T-helper 17 cell (primary cell): ENCODE data around the gene SHISAL1. TPM values are rescaled to one million over a fixed set of nuclear protein-coding genes. Genes with fewer than 3 reads are reported as not detected.

Source experiments
- ATAC-seq: fragments of 150-1000 bp; cut with Tn5 transposase; 2 replicates; pipeline ENCODE4 v1.10.0; 2021; ENCODE audit warnings: mild to moderate bottlenecking, moderate library complexity
- DNase-seq, 3 donors: peaks; one replicate each; pipeline versions ENCODE4 v3.0.0 to v3.0.0-alpha.2; 2020 to 2021
- H3K9me3 ChIP-seq: one replicate; pipeline ENCODE4 v1.7.0; 2013; ENCODE audit warnings: low read length, mild to moderate bottlenecking; ENCODE audit not compliant: control insufficient read depth, poor library complexity, severe bottlenecking
- H3K27ac Mint-ChIP-seq: one replicate; pipeline ENCODE4 v1.8.0; 2022; ENCODE audit warnings: mild to moderate bottlenecking, moderate library complexity, mixed read lengths
- H3K27me3 Mint-ChIP-seq: one replicate; pipeline ENCODE4 v1.8.0; 2022; ENCODE audit warnings: mixed read lengths
- H3K36me3 Mint-ChIP-seq: one replicate; pipeline ENCODE4 v1.8.0; 2022; ENCODE audit warnings: low read depth, mixed read lengths
- H3K4me1 Mint-ChIP-seq: one replicate; pipeline ENCODE4 v1.8.0; 2022; ENCODE audit warnings: mild to moderate bottlenecking, mixed read lengths
- H3K4me3 Mint-ChIP-seq: one replicate; pipeline ENCODE4 v1.8.0; 2022; ENCODE audit warnings: mild to moderate bottlenecking, moderate library complexity, mixed read lengths
- total RNA-seq, 4 donors: library from RNA in 2 of 4; stranded (reverse) in 2 of 4; gene quantifications; one replicate each; pipeline ENCODE4 v1.2.3 and lab custom pipeline; 2022 to 2026

SHISAL1 gene
- total RNA-seq, 2 donors from 2014 or later, result not detected

- no peaks in the 10 kb centered on the region for H3K9me3 ChIP-seq
- Mint-ChIP-seq H3K4me1 (no peaks in the 10 kb centered on the region), H3K4me3 (no peak overlapping the region), H3K27me3 (peaks cover 4% of the 10 kb centered on the region), H3K27ac (no peak overlapping the region), H3K36me3 (no peaks in the 10 kb centered on the region)
- ATAC-seq (no peak), DNase-seq (no peak)
Observed at GRCh38 chr22:44338177-44338810, 25.5 kb upstream of the SHISAL1 start.

GRCh38 chr22:44337678-44338004 is 24.9 kb upstream of the SHISAL1 start:
- Mint-ChIP-seq H3K36me3 (no peaks in the 10 kb centered on the region), H3K27ac (no peak overlapping the region), H3K4me3 (no peak overlapping the region), H3K27me3 (peaks cover 4% of the 10 kb centered on the region), H3K4me1 (no peaks in the 10 kb centered on the region)
- H3K9me3 ChIP-seq, result no peaks in the 10 kb centered on the region
- no peak for DNase-seq
- ATAC-seq, result no peak

- H3K9me3 ChIP-seq, result no peaks in the 10 kb centered on the region
- no peak overlapping the region for H3K27ac Mint-ChIP-seq
- peaks cover 7% of the 10 kb centered on the region for H3K27me3 Mint-ChIP-seq
- DNase-seq (no peak), ATAC-seq (no peak)
- H3K4me3 Mint-ChIP-seq, result no peak overlapping the region
- H3K36me3 Mint-ChIP-seq, result peaks cover under 1% of the 10 kb centered on the region
- H3K4me1 Mint-ChIP-seq, result peaks cover 1% of the 10 kb centered on the region
Observed at GRCh38 chr22:44336962-44337677, 24.4 kb upstream of the SHISAL1 start.

GRCh38 chr22:44335903-44336803 is 23.4 kb upstream of the SHISAL1 start:
- H3K4me1 Mint-ChIP-seq, result peaks cover 4% of the 10 kb centered on the region
- H3K27me3 Mint-ChIP-seq, result peaks cover 10% of the 10 kb centered on the region
- DNase-seq (no peak), ATAC-seq (no peak)
- H3K36me3 Mint-ChIP-seq, result peaks cover 3% of the 10 kb centered on the region
- no peak overlapping the region for H3K27ac Mint-ChIP-seq
- no peak overlapping the region for H3K4me3 Mint-ChIP-seq
- no peaks in the 10 kb centered on the region for H3K9me3 ChIP-seq

GRCh38 chr22:44335066-44335839 is 22.5 kb upstream of the SHISAL1 start:
- peaks cover 3% of the 10 kb centered on the region for H3K36me3 Mint-ChIP-seq
- H3K27me3 Mint-ChIP-seq, result peaks cover 12% of the 10 kb centered on the region
- H3K4me3 Mint-ChIP-seq, result no peak overlapping the region
- no peak overlapping the region for H3K27ac Mint-ChIP-seq
- DNase-seq (no peak), ATAC-seq (no peak)
- peaks cover 4% of the 10 kb centered on the region for H3K4me1 Mint-ChIP-seq
- no peaks in the 10 kb centered on the region for H3K9me3 ChIP-seq

- H3K36me3 Mint-ChIP-seq, result peaks cover 3% of the 10 kb centered on the region
- H3K4me3 Mint-ChIP-seq, result no peak overlapping the region
Observed at GRCh38 chr22:44333847-44334635, 21.3 kb upstream of the SHISAL1 start.

GRCh38 chr22:44332946-44333345 is 20.2 kb upstream of the SHISAL1 start:
- DNase-seq (no peak), ATAC-seq (no peak)
- no peak overlapping the region for H3K27ac Mint-ChIP-seq
- H3K4me3 Mint-ChIP-seq, result peak overlapping the region; percentile 86
- peaks cover 33% of the 10 kb centered on the region for H3K27me3 Mint-ChIP-seq
- peaks cover 3% of the 10 kb centered on the region for H3K36me3 Mint-ChIP-seq
- peaks cover 7% of the 10 kb centered on the region for H3K4me1 Mint-ChIP-seq
- H3K9me3 ChIP-seq, result no peaks in the 10 kb centered on the region

More at GRCh38 chr22:44333847-44334635, 21.3 kb upstream of the SHISAL1 start:
- H3K9me3 ChIP-seq, result no peaks in the 10 kb centered on the region
- DNase-seq (no peak), ATAC-seq (no peak)
- Mint-ChIP-seq H3K27ac (no peak overlapping the region), H3K4me1 (peaks cover 7% of the 10 kb centered on the region), H3K27me3 (peaks cover 24% of the 10 kb centered on the region)

GRCh38 chr22:44331881-44332714 is 19.3 kb upstream of the SHISAL1 start:
- Mint-ChIP-seq H3K27ac (no peak overlapping the region), H3K4me3 (peak overlapping the region; percentile 86), H3K36me3 (peaks cover 3% of the 10 kb centered on the region), H3K4me1 (peaks cover 7% of the 10 kb centered on the region), H3K27me3 (peaks cover 39% of the 10 kb centered on the region)
- DNase-seq (no peak), ATAC-seq (no peak)
- H3K9me3 ChIP-seq, result no peaks in the 10 kb centered on the region

GRCh38 chr22:44330744-44331660 is 18.3 kb upstream of the SHISAL1 start:
- peaks cover 12% of the 10 kb centered on the region for H3K4me1 Mint-ChIP-seq
- H3K27ac Mint-ChIP-seq, result no peak overlapping the region
- peaks cover 3% of the 10 kb centered on the region for H3K36me3 Mint-ChIP-seq
- DNase-seq, result no peak
- H3K27me3 Mint-ChIP-seq, result peaks cover 49% of the 10 kb centered on the region
- no peaks in the 10 kb centered on the region for H3K9me3 ChIP-seq
- H3K4me3 Mint-ChIP-seq, result peak overlapping the region; percentile 19
- no peak for ATAC-seq

- H3K9me3 ChIP-seq, result no peaks in the 10 kb centered on the region
- ATAC-seq (no peak), DNase-seq (no peak)
- peaks cover 5% of the 10 kb centered on the region for H3K36me3 Mint-ChIP-seq
- peaks cover 16% of the 10 kb centered on the region for H3K4me1 Mint-ChIP-seq
- H3K27me3 Mint-ChIP-seq, result peaks cover 55% of the 10 kb centered on the region
- no peak overlapping the region for H3K27ac Mint-ChIP-seq
- no peak overlapping the region for H3K4me3 Mint-ChIP-seq
Observed at GRCh38 chr22:44330188-44330743, 17.5 kb upstream of the SHISAL1 start.
